Osteoblast (primary cell): ENCODE data around the gene TSLP. TPM values are rescaled to one million over a fixed set of nuclear protein-coding genes. Genes with fewer than 3 reads are reported as not detected.

ENCODE experiments used
- DNase-seq: peaks from one replicate; pipeline ENCODE4 v3.0.0; 2011; ENCODE audit warnings: low spot score, mixed read lengths; ENCODE audit not compliant: insufficient read length; ENCODE audit errors: missing footprints
- H2AFZ ChIP-seq: 2 replicates; pipeline ENCODE4 v1.6.0; 2011; ENCODE audit warnings: mild to moderate bottlenecking, low read length
- H3K27ac ChIP-seq: 2 replicates; pipeline ENCODE4 v1.5.1; 2011; ENCODE audit warnings: mild to moderate bottlenecking, low read depth, low read length, moderate library complexity
- H3K27me3 ChIP-seq: 2 replicates; pipeline ENCODE4 v1.6.0; 2012; ENCODE audit warnings: mild to moderate bottlenecking, control low read depth, inconsistent platforms, low read length, moderate library complexity; ENCODE audit not compliant: insufficient read depth
- H3K36me3 ChIP-seq: 2 replicates; pipeline ENCODE4 v1.5.1; 2011; ENCODE audit warnings: mild to moderate bottlenecking, low read length, control low read depth, moderate library complexity; ENCODE audit not compliant: insufficient read depth
- H3K4me1 ChIP-seq: 2 replicates; pipeline ENCODE4 v1.5.1; 2011; ENCODE audit warnings: mild to moderate bottlenecking, low read length, control low read depth, moderate library complexity; ENCODE audit not compliant: insufficient read depth
- H3K4me2 ChIP-seq: 2 replicates; pipeline ENCODE4 v1.6.0; 2011; ENCODE audit warnings: mild to moderate bottlenecking, low read length; ENCODE audit not compliant: insufficient read depth
- H3K4me3 ChIP-seq: fragments of 200-600 bp; sonication (generic); 3 replicates; pipeline ENCODE4 v1.5.1; 2012; ENCODE audit warnings: mild to moderate bottlenecking, low read length, inconsistent platforms; ENCODE audit not compliant: insufficient read depth
- H3K79me2 ChIP-seq: 2 replicates; pipeline ENCODE4 v1.6.0; 2012; ENCODE audit warnings: mild to moderate bottlenecking, low read length, control low read depth, inconsistent platforms; ENCODE audit not compliant: insufficient read depth
- H3K9me3 ChIP-seq: 2 replicates; pipeline ENCODE4 v1.5.1; 2011; ENCODE audit warnings: low read depth, low read length, control low read depth
- H4K20me1 ChIP-seq: 2 replicates; pipeline ENCODE4 v1.6.0; 2012; ENCODE audit warnings: mild to moderate bottlenecking, low read length, control low read depth; ENCODE audit not compliant: insufficient read depth
- CTCF ChIP-seq: IDR thresholded peaks from 2 replicates; pipeline ENCODE4 v1.5.1; 2011; ENCODE audit warnings: mild to moderate bottlenecking, low read depth, low read length, moderate library complexity; ENCODE audit errors: extremely low read depth
- total RNA-seq: library from RNA; depleted of rRNA; stranded (reverse); fragments of >200 nt; gene quantifications from 2 replicates; pipeline ENCODE4 v1.2.3, GENCODE V29; 2012

The TSLP gene
- total RNA-seq, 1 donor: 1.1 TPM

DNA sequence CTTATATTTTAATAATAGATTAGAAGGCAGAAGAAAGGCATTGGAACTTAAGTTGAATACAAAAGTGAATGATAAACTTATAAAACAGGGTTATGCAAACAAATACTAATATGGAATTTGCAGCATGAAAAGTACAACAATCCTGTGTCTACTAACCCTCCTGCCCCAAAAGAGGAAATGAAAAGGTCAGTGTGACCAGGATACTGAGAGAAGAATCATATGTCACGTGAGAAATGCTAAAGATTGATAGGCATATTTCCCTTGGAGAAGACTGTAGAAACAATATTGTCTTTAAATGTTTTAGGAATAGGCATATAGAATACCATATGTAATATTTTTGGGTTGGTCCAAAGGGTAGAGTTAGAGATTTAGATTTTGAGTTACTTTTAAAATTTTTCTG is 24.5 kb downstream of the TSLP start:
- Histone ChIP-seq H3K79me2 (peaks cover 45% of the 10 kb centered on the region), H2AFZ (no peak overlapping the region), H3K4me3 (no peak overlapping the region), H3K4me2 (no peak overlapping the region), H4K20me1 (peaks cover 9% of the 10 kb centered on the region), H3K27me3 (no peaks in the 10 kb centered on the region), H3K27ac (no peak overlapping the region), H3K4me1 (peaks cover 19% of the 10 kb centered on the region), H3K36me3 (peaks cover 27% of the 10 kb centered on the region), H3K9me3 (no peaks in the 10 kb centered on the region)
- no peak for TF ChIP-seq CTCF
- DNase-seq: no peak

- no peak overlapping the region for H3K27ac ChIP-seq
- H3K79me2 ChIP-seq: peaks cover 24% of the 10 kb centered on the region
- H3K9me3 ChIP-seq: no peaks in the 10 kb centered on the region
- DNase-seq: no peak
- no peak for TF ChIP-seq CTCF
- peaks cover 51% of the 10 kb centered on the region for H3K36me3 ChIP-seq
- H3K4me3 ChIP-seq: no peak overlapping the region
- H4K20me1 ChIP-seq: peaks cover 3% of the 10 kb centered on the region
- H2AFZ ChIP-seq: no peak overlapping the region
- no peak overlapping the region for H3K4me2 ChIP-seq
- H3K4me1 ChIP-seq: peaks cover 6% of the 10 kb centered on the region
- H3K27me3 ChIP-seq: no peaks in the 10 kb centered on the region
Measured at GRCh38 chr5:111099058-111099778, 27.7 kb downstream of the TSLP start.

DNA sequence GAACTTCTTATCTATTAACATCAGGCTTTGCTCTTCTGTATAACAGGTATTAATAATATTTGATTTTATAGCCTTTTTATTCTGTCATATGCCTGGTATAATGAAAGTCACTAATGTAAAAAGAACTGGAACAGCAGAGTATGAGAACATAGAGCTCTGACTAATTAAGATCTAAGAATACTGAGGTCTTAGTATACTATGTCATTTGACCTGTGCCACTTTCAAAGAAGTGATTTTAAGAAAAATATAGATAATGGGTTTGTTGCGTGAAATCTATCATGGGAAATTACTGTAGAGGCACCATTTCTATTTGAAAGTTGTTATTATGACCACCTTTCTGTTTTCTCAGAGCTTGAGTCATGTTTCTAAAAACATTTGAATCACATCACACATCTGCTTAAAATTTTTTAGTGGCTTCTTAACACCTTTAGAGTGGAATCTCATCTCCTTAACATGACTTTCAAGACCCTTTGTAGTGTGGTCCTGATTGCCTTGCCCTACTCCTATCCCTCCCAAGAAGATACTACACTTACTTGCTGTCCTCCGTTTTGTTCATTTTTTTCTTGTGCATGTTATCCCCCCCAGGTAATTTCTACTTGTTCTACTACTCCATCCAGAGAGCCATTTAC is 34.9 kb downstream of the TSLP start:
- no peak for TF ChIP-seq CTCF
- H3K4me3 ChIP-seq: no peak overlapping the region
- no peak overlapping the region for H2AFZ ChIP-seq
- H3K79me2 ChIP-seq: peaks cover 5% of the 10 kb centered on the region
- peaks cover 84% of the 10 kb centered on the region for H3K36me3 ChIP-seq
- H3K9me3 ChIP-seq: no peaks in the 10 kb centered on the region
- H3K27me3 ChIP-seq: no peaks in the 10 kb centered on the region
- H4K20me1 ChIP-seq: no peaks in the 10 kb centered on the region
- H3K4me2 ChIP-seq: no peak overlapping the region
- DNase-seq: no peak
- H3K4me1 ChIP-seq: no peaks in the 10 kb centered on the region
- H3K27ac ChIP-seq: no peak overlapping the region

DNA sequence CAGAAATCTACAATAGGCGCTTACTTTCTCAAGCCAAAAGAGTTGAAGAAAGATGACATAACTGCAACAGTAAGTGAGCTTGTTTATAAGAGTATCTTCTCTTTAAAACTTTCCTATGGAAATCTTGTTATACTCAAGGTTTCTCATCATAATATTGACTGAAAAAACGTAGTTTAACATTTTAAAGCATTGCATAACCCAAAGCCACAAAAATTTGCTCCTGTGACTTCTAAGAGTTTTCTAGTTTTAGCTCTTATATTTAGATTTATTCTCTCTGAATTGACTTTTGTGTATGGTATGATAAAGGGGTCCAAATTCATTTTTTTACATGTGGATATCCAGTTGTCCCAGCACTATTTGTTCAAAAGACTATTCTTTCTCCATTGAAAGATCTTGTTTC is 35.9 kb downstream of the TSLP start:
- Histone ChIP-seq H3K36me3 (peaks cover 84% of the 10 kb centered on the region), H4K20me1 (no peaks in the 10 kb centered on the region), H3K4me2 (no peak overlapping the region), H3K27me3 (no peaks in the 10 kb centered on the region), H3K4me1 (no peaks in the 10 kb centered on the region), H3K9me3 (no peaks in the 10 kb centered on the region), H3K27ac (no peak overlapping the region), H3K4me3 (no peak overlapping the region), H2AFZ (no peak overlapping the region), H3K79me2 (peaks cover 5% of the 10 kb centered on the region)
- no peak for DNase-seq
- TF ChIP-seq CTCF: no peak
